ENCODE measurements around the gene MAN1A1. TPM values are rescaled to one million over a fixed set of nuclear protein-coding genes. Genes with fewer than 3 reads are reported as not detected.

MAN1A1 gene
- total RNA-seq, 1 donor from 2014 or later: 19.7 TPM

DNA sequence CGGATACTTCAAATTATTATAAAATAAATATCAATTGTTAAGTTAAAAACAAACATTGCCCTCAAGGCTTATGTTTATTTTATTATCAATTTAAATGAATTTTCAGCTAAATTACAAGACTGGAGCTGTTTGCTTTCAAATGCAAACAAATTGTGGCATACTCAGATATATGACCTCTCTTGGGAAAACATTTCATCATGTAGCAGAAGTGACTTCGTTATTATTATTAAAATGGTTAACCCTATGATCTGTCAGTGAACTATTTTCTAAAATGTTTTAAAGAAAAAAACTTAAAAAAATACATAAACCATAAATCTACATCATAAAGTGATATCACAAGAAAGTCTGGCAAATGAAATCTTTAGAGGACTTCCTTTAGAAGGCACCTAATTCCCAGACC, 72.5 kb downstream of the MAN1A1 start:
- no peaks in the 10 kb centered on the region for H3K9me3 ChIP-seq (replicated peaks)
- no peak overlapping the region for H3K27ac ChIP-seq (replicated peaks)
- DNase-seq: no peak
- H3K36me3 ChIP-seq: no peaks in the 10 kb centered on the region
- H3K27me3 ChIP-seq (ENCODE audit: low read depth): no peaks in the 10 kb centered on the region
- TF ChIP-seq, protein P1, sequence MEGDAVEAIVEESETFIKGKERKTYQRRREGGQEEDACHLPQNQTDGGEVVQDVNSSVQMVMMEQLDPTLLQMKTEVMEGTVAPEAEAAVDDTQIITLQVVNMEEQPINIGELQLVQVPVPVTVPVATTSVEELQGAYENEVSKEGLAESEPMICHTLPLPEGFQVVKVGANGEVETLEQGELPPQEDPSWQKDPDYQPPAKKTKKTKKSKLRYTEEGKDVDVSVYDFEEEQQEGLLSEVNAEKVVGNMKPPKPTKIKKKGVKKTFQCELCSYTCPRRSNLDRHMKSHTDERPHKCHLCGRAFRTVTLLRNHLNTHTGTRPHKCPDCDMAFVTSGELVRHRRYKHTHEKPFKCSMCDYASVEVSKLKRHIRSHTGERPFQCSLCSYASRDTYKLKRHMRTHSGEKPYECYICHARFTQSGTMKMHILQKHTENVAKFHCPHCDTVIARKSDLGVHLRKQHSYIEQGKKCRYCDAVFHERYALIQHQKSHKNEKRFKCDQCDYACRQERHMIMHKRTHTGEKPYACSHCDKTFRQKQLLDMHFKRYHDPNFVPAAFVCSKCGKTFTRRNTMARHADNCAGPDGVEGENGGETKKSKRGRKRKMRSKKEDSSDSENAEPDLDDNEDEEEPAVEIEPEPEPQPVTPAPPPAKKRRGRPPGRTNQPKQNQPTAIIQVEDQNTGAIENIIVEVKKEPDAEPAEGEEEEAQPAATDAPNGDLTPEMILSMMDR (IDR thresholded peaks at IDR 0.05; ENCODE audit: borderline replicate concordance): no peak
- no peak overlapping the region for H3K4me3 ChIP-seq
- intact Hi-C loops (cut with micrococcal nuclease): no loop called here
- peaks cover 14% of the 10 kb centered on the region for H3K4me1 ChIP-seq

DNA sequence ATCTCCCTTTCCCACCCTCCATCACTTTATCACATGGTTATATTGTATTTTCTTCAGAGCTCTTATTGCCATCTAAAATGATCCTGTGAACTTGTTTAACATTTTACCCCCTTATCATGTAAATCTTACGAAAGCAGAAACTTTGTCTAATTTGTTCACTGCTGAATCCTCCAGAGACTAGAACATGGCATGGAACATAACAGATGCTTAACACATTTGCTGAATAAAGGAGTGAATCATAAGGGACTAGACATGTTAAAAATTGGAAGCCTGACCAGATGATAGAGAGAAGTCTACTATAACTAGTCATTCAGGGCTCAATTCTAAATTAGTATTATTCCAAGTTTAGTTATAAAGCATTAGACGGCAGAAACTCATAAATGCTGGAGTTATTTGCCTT, 73.3 kb downstream of the MAN1A1 start:
- TF ChIP-seq, protein P1 (IDR thresholded peaks at IDR 0.05; ENCODE audit: borderline replicate concordance): no peak
- Histone ChIP-seq H3K27ac (replicated peaks) (no peak overlapping the region), H3K27me3 (ENCODE audit: low read depth) (no peaks in the 10 kb centered on the region), H3K4me3 (no peak overlapping the region), H3K9me3 (replicated peaks) (peaks cover 6% of the 10 kb centered on the region), H3K36me3 (no peaks in the 10 kb centered on the region), H3K4me1 (peaks cover 14% of the 10 kb centered on the region)
- no peak for DNase-seq
- intact Hi-C loops (cut with micrococcal nuclease): no loop called here

DNA sequence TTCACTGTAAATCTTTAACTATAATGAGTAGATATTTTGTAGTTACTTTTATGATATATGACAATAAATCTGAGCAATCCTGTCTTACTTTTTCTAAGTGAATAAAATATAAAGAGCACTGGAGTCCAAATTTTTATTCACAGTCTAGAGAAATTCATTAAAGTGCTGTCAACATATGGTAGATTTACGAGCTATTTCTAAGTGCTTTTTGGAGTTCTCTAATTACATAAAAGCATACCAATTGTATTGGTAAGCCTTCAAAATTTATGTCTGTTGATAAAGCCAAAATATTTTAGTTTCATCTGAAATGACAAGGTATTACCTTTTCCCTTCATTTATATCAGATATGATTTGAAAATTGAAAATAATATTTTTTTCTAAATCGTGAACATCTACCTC, 75.4 kb downstream of the MAN1A1 start:
- Histone ChIP-seq H3K27ac (replicated peaks) (no peak overlapping the region), H3K36me3 (peaks cover 16% of the 10 kb centered on the region), H3K27me3 (ENCODE audit: low read depth) (no peaks in the 10 kb centered on the region), H3K9me3 (replicated peaks) (peaks cover 20% of the 10 kb centered on the region), H3K4me3 (no peak overlapping the region), H3K4me1 (peaks cover 6% of the 10 kb centered on the region)
- DNase-seq: no peak
- intact Hi-C loops (cut with micrococcal nuclease): no loop called here
- TF ChIP-seq, protein P1 (IDR thresholded peaks at IDR 0.05; ENCODE audit: borderline replicate concordance): no peak

DNA sequence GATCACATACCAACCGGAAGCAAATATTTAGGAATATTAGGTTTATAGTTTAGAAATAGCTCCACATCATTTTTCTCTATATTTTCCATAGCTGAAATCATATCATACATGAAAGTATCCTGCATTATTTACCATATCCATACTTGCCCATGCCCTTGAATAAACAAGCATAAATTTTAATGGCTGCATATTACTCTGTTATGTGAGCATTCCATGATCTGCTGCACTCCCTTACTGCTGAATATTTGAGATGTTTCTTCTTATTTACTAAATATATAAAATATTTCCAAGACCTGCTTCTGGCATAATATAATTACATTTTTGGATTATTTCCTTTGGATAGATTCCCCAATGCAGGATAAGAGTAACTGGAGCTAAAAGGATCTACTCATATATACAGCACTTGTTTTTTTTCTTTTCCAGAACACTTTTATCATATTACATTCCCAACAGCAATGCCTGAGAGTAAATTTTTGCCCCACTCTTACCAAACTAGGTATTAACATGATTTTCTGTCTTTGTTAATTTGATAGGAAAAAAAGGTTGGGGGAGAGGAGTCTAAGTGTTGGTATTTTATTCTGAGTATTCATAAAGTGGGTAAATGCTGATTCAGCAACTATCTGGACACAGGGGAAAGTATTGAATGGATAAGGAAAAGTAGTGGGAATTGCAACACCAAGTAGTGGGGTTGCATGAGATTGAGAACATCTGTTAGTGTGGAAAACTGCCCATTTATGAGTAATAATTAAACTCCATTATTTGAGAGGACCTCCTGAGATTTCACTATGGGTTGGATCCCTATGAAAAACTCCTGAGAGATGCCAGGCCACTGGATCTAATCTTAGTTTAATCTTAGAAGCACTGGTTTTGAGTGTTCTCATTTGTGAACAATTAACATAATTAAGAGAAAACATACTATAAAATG, 76.0 kb downstream of the MAN1A1 start:
- peaks cover 20% of the 10 kb centered on the region for H3K9me3 ChIP-seq (replicated peaks)
- peaks cover 6% of the 10 kb centered on the region for H3K4me1 ChIP-seq
- H3K27ac ChIP-seq (replicated peaks): no peak overlapping the region
- intact Hi-C loops (cut with micrococcal nuclease): no loop called here
- H3K4me3 ChIP-seq: no peak overlapping the region
- TF ChIP-seq, protein P1 (IDR thresholded peaks at IDR 0.05; ENCODE audit: borderline replicate concordance): no peak
- no peaks in the 10 kb centered on the region for H3K27me3 ChIP-seq (ENCODE audit: low read depth)
- DNase-seq: no peak
- H3K36me3 ChIP-seq: peaks cover 17% of the 10 kb centered on the region

DNA sequence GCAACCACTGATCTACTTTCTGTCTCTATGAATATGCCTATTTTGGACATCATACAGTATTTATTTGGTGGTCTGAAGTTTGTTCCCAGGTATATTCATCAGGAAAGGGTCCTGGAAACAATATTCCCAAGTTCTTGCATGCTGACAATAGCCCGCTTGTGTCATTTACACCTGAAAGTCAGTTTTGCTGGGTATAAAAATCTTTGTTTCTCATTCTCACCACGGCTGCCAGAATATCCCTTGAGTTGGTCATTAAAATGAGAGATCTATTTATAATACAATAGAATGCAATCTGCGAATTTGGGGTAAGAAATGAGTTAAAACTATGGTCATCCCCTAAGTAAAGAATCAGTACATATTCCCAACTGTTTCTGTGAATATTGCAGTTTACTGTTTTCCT, 79.0 kb downstream of the MAN1A1 start:
- intact Hi-C loops (cut with micrococcal nuclease): no loop called here
- Histone ChIP-seq H3K27me3 (ENCODE audit: low read depth) (no peaks in the 10 kb centered on the region), H3K9me3 (replicated peaks) (peaks cover 20% of the 10 kb centered on the region), H3K36me3 (peaks cover 17% of the 10 kb centered on the region), H3K27ac (replicated peaks) (no peak overlapping the region), H3K4me1 (no peaks in the 10 kb centered on the region), H3K4me3 (no peak overlapping the region)
- TF ChIP-seq, protein P1 (IDR thresholded peaks at IDR 0.05; ENCODE audit: borderline replicate concordance): no peak
- DNase-seq: no peak

All from left ventricle myocardium inferior (tissue), 1 donor.